NOMO-1 treated with DMSO at 0.1 percent for 48 hours (cell line): ENCODE data around the gene TEX264.

Experiments used
- DNase-seq: peaks from one replicate; lab custom pipeline; 2025; ENCODE audit not compliant: unreplicated experiment; lab: John Stamatoyannopoulos, UW

The TEX264 gene

GRCh38 chr3:51748327-51748726 lies 77.3 kb downstream of the TEX264 start:
- no peak for DNase-seq

- no peak for DNase-seq
Measured at GRCh38 chr3:51750878-51751277, 79.8 kb downstream of the TEX264 start.

- DNase-seq, result no peak
Measured at GRCh38 chr3:51751287-51751686, 80.2 kb downstream of the TEX264 start.
